DMS153 (cell line): ENCODE data around the gene MAP2K7.
"Not testable (repeated sequence)": the region's sequence is repeated elsewhere in the genome, so short reads cannot be mapped to it uniquely, and the experiment has no call there.

Source experiments
- DNase-seq: peaks from one replicate; lab custom pipeline; 2025; lab: John Stamatoyannopoulos, UW

The MAP2K7 gene

DNA sequence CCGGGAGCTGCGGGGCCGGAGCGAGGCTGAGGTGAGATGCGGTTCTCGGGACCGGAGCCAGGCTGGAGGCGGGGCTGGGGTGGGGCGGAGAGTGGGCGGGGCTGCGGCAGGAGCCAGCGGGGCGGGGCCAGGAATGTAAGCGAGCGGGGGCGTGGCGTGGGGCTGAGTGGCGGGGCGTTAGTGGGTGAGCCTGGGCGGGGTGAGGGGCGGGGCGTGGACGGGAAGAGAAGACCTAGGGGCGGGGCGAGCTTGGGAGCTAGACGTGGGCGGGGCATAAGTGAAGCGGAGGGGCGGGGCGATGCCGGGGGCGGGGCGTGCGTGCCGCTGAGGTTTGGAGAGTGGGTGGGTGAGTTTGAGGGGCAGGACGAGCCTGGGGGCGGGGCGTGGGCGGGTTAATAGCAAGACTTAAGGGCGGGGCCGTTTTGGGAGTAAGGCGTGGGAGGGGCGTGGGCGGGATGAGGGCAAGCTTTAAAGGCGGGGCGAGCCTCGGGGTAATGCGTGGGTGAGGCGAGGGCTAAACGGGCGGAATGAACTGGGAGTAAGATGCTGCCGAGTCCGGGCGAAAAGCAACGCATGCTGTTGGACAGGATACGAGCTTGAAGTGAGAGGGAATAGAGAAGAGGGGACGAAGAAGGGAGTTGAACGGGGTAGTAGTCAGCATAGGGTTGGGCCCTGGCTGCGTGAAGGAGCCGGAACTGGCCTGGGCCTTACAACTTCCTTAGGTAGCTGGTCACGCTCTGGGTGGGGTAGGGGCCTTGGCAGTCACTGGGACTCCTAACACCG, 17.0 kb downstream of the MAP2K7 start:
- peak; percentile 95 for DNase-seq

DNA sequence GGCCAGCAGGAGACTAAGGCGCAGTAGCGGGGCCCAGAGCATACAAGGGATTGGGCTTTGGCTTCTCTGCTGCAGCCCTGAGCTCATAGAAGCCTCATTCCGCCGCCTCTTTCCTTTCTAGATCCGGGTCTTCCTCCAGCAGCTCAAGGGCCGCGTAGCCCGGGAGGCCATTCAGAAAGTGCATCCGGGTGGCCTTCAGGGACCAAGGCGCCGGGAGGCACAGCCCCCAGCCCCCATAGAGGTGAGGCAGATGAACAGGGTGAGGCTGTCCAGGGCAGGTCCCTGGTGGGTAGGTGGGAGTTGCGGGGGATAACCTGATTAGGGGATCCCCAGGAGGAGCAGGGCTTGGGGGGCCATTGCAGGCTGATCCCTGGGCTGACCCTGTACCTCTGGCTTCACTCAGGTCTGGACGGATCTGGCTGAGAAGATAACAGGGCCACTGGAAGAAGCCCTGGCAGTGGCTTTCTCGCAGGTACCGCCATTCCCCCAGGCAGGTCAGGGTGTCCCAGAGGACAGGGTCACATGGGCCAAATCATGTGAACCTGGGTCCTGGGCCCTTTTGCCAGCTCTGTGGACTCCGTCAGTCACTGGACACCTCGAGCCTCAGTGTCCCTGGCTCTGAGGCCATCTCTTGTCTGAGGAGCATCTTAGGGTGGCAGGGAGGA, 17.8 kb downstream of the MAP2K7 start:
- no peak for DNase-seq

DNA sequence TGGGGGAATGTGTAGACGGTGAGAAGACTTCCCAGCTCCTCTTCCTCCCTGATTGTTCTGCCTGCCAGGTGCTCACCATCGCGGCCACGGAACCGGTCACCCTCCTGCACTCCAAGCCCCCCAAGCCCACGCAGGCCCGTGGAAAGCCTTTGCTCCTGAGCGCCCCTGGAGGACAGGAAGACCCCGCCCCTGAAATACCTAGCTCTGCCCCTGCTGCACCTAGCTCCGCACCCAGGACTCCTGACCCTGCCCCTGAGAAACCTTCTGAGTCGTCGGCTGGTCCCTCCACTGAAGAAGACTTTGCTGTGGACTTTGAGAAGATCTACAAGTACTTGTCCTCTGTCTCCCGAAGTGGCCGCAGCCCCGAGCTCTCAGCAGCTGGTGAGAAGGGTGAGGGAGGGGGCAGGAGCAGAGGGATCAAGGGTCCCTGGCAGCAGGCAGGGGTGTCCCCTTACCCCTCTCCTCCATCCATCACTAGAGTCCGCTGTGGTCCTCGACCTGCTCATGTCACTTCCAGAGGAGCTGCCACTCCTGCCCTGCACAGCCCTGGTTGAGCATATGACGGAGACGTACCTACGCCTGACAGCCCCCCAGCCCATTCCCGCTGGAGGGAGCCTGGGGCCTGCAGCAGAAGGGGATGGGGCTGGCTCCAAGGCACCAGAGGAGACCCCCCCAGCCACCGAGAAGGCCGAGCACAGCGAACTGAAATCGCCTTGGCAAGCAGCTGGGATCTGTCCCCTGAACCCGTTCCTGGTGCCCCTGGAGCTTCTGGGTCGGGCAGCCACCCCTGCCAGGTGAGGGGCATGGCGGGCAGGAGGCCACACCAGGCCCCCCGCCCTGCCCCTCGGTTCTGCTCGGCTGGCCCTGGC, 18.5 kb downstream of the MAP2K7 start:
- no peak for DNase-seq

DNA sequence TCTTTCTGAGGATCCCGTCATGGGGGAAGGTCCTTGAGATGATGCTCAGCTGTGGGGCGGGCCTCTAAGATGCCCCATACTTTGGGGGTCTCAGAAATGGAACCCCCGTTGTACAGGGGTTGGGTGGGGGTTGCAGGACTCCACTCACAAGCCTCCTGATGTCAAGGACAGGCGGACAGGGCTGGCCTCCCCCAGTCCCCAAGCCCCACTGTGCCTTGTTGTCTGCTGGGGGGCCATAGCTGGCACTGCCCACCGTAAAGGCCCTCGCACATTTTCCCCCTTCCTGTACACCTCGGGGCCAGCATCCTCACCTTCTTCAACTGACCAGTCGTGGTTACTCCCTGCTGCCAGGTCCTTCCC, 19.1 kb downstream of the MAP2K7 start:
- no peak for DNase-seq

DNA sequence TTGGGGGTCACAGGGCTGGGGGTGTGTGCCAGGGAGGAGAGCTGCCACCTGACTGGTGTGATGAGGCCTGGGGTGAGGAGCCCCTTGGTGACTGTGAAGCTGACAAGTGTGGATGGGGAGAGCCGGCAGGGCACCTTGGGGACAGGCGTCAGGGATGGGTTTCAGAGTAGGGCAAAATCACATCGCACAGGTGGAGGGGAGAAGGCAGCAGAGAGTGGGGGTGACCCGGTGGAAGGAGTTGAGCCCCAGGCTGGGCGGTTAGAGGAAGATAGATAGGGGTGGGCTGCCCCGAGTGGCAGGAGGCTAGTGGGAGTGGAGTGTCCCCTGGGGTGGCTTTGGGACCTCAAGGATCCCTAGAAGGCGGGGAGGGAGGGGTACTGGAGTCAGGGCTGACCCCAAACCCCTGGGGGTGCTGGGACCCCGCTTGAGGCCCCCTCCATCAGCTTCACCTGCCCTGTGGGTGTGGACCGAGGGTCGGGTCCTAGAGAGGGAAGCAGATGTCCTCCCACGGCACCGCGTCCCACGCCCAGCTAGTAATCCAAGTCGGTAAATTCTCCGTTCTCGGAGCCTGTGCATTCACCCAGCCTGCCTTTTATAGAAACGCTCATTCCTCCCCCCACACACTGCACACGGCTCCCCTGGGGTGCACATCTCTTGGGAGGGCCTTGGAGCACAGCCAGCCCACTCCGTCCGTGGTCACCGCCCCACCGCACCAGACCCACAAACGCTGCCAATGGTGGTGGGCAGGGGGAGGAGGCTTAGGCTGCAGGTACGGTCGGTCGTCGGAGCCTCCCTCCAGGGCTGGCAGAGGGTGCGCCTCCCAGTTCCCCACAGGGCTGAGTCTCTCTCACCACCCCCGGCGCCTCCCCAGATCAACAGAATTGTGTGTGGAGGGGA, 19.9 kb downstream of the MAP2K7 start:
- DNase-seq = no peak

DNA sequence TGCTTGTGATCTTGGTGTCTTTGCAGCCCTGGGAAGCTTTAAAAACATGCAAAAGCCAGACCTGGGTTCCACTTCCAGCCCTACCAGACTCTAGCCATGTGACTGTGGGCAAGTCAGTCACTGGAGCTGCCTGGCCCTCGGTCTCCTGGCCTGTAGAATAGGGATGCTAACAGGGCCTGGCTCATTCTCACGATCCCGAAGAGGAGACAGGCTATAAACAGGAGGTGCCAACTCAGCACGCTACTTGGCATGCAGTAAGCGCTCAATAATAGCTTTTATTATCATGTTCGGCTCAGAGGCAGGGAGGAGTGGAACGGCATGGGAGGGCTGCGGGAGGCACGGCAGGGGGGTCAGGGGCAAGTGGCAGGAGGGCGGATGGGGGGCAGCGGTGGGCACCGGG, 20.6 kb downstream of the MAP2K7 start:
- no peak for DNase-seq

DNA sequence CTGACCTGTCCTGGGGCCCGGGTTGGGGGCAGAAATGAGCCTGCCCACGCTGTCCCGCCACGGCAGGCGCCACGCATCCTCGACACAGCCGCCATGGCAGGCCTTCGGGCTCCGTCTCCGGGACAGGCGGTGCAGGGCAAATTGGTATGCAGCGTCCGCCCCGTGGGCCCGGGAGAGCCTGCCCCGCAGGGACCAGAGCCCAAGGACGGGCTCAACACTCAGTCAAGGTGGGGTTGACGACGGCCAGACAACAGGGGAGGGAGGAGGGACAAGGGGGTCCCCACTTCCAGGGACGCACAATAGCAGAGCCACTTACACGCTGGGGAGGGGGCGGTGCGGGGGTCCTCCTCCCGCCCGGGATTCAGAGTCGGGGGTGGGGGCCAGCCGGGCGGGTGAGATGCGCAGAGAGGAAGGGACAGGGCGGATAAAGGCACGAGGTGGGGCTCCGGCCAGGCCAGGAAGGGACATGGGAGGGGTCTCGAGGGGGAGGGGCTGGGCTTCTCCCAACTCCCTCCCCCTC, 21.0 kb downstream of the MAP2K7 start:
- DNase-seq = no peak

DNA sequence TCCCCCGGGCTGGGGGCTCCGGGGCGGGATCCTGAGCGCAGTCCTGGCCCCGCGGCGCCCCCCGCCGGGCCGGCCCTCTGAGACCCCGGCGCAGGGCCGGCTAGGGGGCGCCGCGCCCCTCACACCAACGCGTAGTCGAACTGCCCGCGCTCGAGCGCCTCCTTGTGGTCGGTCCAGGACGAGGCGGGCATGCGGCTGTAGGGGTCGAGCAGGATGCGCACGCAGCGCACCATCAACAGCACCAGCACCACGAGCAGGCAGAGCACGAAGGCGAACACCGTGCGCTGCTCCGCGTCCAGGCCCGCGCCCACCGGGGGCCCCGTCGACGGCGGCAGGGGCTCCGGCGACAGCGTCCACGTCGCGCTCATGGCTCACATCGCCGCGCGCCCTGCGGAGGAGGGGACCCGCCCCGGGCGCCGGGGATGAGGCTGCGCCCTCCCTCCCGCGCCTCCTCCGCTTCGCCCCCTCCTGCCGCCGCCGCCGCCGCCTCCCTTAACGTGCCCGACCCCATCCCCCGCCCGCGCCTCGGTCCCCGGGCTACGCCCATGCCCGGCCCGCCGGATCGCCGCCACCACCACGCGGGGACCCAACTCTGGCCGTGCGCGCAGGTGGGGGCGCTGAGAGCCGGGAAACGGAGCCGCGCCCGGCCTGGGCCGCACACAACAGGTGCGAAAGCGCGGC, 21.6 kb downstream of the MAP2K7 start:
- peak; percentile 33 for DNase-seq

DNA sequence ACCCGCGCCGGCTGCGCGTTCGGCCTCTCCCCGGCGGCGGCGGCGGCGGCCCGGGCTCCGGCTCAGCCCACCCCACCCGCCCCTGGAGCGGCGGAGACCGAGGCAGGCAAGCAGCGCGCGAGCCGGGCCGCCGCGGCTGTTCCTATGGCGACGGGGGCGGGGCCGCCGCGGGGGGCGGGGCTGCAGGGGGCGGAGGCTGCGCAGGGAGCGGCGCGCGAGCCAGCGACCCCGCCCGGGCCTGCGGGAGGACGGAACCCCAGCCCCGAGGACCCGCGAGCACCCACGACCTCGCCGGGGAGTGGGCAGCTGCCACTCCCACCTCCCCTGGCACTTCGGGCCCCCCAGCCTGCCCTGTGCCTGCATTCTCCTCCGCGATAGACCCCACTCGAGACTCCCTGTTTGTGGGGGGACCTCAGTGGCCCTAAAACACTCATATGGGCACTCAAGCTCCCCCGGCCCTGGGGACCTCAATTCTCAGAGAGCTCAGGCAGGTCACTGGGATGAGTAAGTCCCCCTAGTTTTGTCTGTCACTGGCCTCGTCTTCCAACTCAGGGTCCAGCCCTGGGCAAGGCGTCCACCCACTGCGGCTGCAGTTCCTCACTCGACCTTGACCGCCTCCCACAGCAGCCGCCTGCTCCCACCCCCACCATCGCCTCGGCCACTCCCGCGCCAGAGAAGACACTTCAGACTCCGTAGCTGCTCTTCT, 22.5 kb downstream of the MAP2K7 start, which contains the start of gene CTXN1:
CTXN1 (minus strand) TSS at position 115 of the 706 bp plus-strand sequence. CDS start 597 bp downstream, outside the sequence.
- DNase-seq = no peak

DNA sequence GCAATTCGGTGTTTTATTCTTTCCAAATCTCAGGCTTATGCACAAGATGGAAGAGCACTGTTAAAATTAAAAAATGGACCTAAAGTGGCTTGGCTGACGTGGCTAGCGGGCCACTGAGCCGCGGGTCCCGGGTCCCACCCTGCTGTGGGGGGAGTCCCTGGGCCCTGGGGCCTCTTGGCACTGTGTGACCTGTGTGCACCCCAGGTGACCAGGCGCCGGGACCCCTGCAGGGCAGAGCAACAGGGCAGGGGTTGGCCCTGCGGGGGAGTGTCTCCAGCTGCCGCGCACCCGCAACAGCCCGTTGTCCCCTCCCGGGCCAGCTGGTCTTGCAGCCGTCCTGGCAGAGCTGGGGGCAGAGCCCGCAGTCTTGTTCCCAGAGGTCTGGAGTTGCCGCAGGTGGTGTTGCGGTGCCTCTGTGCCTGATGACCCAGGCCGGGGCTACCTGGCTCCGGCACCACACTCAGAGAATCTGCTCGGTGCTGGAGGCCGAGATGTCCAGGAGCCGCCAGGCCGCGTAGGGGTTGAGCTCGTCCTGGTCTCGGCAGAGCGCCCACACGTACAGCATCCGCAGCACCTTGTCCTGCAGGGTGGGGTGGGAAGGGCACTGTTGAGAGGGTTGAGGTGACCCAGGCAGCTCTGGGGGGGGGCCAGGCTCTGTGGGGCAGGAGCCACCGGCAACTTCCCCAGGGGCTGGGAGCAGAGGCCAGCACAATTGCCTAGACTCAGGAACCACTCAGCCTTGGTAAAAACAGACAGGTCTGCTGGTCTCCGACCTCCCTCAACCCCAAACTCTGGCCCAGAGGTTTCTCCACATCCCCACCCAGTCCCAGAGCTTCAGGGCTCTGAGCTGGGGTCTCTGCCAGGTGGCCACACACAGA, 23.3 kb downstream of the MAP2K7 start:
- DNase-seq = no peak

DNA sequence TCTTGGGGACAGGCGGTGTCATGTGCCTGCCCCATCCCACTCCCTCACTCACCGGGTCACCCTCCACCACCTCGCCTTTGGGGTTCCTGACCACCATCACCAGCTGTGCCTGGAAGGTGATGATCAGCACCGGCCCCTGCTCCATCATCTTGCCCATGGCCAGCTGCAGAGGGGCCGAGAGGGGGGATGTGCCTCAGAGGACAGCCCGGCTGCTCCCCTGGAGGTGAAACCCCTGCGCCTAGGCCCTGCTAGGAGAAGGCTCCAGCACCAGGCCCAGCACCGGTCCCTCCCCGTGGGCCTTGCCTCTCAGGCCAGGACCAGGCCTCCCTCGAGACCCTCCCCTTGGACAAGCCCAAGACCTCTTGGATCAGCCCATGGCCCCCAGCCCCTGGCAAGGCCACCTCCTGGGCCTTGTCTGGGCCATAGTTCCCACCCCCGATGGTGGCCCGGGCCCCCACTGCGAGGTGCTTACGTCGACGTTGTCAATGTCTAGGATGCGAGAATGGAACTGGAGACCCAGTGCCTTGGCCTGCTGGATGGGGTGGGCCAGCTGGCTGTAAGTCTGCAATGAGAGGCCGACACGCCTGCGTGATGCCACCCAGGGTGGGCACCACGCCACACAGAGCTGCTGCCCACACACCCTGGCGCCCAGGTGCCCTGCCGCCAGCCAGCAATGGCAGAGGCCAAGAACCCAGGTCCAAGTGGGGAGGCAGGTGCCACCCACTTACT, 24.1 kb downstream of the MAP2K7 start:
- no peak for DNase-seq

DNA sequence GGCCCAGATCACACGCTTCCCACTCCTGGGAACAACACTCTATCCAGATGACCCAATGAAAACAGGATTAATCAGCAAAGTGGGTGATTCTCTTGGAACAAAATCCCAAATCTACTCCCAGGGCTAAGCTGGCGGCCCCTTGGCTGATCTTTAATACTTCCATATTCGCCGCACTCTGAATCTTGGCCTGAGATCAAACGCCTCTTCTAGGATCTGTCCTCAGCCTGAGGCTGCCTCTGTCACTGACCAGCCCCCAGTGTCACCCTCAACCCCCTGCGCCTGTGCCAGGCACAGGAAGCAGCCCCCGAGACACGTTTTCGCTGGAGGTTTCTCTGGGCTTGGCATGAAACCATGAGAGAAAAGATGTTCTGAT, 24.6 kb downstream of the MAP2K7 start:
- no peak for DNase-seq

DNA sequence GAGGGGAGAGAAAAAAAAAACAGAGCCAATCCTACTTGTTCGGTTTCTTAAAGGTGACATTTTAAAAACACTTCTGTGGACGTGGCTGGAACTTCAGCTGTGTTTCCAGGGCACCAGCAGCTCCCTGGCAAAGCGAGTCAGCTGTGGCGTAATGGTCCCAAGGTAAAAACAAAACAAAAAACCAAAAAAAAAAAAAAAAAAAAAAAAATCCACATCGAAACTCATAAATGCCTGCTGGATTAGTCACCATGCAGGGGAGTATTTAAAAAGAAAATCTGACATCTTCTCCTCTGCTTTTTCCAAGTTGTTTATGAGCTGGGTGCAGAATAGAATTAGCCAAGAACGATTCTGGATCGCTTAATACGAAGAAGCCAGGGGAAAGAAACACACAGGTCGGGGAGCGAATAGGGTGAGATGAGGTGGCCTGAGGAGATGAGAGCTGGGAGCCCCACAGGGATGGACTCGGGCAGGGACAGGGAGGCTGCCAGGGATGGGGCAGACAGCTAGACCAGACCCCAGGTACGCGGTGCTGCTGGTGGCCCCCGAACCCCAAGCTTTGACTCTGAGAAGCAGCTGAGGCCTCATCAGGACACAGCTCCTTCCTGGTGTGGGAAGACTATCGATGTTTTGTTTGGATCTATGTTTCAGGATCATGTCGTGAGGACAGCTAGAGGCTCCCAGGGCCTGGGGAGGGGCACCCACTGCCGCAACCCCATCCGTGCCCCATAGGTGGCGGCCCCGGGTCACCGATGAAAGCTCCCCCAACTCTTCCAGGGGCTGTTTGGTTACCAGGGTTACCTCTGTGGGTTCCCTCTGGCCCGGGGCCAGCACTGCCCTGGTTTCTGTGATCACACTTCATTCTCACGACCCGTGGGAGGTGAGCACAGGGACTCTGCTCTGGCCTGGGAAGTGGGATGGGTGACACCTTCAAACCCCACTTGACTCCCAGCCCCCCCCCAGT, 25.3 kb downstream of the MAP2K7 start:
- DNase-seq = no peak

DNA sequence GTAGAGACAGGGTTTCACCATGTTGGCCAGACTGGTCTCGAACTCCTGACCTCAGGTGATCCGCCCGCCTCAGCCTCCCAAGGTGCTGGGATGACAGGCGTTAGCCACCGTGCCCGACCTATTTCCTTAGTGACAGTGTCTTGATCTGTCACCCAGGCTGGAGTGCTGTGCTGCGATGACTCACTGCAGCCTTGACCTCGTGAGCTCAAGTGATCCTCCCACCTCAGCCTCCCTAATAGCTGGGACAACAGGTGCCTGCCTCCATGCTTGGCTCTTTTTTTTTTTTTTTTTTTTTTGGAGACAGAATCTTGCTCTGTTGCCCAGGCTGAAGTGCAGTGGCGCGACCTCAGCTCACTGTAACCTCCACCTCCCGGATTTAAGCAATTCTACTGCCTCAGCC, 26.4 kb downstream of the MAP2K7 start:
- DNase-seq = not testable (repeated sequence)

DNA sequence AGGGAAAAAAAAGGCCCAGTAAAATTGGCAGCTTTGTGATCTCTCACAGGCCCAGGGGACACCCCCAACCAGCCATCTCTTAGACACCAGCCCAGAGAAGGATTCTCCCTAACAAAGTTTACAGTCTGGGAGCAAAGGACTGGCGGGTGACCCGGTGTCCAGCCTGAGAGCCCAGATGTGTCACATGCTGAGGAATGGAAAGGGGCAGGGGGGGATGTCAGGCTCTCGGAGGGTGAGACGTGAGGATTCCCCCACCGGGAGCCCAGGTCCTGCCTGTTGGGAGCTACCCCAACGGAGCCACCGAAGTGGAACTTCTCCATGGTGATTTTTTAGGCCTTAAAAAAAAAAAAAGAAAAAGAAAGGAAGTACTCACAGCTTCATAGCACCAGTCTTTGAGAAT, 27.1 kb downstream of the MAP2K7 start:
- DNase-seq = no peak

DNA sequence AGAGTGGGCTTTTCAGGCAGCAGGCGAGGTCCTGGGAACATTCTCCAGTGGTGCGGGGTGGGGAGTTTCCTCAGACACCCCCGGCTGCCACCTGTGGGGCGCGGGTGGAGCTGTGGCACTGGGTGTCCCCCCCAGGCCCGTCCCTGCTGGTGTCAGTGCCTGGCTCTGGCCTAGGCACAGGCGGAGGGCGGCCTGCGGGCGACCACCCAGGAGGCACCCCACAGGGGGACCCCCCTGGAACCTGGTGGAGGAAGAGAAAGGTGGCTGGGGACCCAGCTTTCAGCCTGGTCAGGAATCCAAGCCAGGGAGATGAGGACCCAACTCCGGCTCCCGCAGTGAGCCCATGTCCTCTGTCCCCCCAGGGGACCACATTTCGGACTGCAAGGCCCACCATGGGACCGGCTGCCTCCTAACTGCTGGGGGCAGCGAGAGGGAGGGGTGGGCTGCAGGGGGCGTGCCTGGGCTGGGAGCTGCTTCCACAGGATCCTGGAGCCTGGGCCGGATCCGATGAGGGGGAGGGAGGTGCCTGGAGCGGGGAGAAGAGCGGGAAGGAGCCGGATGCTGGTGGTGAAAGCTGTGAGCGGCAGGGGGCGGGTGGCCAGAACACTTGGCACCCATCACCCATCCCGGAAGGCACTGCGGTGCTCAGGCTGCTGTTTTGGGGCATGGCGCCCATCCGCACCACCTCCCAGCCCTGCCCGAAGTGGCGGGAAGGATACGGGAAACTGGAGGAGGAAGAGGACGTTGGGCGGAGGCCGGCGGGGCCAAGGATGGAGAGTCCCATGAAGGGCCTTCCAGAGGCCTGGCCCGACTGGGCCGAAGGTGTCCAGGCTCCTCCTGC, 27.8 kb downstream of the MAP2K7 start:
- DNase-seq = no peak
